SW480 (cell line): ENCODE measurements around the gene GALNT2.

Experiments
- DNase-seq: peaks from one replicate; pipeline ENCODE4 v3.0.0-alpha.2; 2016; ENCODE audit warnings: low spot score

GALNT2 gene

DNA sequence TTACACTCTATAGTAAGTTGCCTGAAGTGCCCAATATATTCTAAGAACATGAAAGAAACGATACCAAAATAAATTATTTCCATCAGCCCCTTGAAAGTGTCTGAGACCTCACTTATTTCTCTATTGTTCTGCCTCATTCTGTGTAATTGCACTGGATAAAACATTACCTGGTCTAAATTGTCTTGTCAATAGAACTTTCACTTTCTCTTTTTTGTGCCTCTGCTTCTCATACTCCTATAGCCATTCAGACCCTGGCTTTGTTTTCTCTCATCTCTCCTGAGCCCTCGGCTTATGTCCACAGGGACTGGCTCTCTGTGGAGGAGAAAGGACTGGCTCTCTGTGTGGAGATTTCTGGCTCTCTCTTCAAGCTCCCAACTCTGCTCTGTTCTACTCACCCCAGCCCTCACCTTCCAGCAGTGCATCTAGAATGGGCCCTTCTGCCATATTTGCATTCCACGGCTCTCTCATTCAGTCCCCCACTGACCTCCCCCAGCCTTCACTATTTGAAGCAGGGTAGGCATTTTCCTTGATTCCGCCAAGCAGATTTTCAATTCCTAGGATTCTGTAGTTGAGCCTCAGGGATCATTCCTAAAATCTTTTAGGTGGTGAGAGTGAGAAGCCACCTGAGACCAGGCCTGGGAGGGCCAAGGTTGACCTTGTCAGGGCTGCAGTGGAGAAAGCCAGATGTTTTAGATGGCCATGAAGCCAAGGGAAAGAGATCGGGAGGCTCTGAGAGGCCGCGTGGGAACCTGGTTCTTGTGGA is 15.9 kb upstream of the GALNT2 start:
- DNase-seq: no peak

DNA sequence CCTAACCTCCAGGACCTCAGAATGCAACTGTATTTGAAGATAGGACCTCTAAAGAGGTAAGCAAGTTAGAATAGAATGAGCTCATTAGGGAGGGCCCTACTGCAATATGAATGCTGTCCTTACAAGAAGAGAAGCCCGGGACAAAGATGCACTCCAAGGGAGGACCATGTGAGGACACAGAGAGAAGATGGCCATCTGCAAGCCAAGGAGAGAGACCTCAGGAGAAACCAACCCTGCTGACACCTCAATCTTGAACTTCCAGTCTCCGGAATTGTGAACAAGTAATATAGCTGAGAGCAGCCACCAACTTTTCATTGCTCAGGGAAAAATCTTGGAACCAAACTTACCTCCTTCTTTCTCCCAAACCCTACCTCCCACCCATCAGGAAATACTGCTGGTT is 15.0 kb upstream of the GALNT2 start:
- no peak for DNase-seq

DNA sequence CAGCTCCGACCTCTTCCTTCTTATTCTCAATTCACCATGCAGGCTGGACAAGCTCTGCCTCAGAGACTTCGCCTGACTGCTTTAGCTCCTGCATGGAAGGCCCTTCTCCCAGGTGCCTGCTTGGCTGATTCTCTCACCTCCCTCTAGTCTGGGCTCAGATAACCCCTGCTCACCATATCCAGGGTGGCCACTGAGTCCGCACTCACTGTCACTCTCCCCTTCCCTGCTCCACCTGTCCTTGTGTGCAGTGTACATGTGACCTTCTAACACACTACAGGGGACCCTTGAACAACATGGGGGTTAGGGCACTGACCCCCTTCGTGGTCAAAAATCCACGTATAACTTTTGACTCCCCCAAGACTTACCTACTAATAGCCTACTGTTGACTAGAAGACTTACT is 14.4 kb upstream of the GALNT2 start:
- no peak for DNase-seq

DNA sequence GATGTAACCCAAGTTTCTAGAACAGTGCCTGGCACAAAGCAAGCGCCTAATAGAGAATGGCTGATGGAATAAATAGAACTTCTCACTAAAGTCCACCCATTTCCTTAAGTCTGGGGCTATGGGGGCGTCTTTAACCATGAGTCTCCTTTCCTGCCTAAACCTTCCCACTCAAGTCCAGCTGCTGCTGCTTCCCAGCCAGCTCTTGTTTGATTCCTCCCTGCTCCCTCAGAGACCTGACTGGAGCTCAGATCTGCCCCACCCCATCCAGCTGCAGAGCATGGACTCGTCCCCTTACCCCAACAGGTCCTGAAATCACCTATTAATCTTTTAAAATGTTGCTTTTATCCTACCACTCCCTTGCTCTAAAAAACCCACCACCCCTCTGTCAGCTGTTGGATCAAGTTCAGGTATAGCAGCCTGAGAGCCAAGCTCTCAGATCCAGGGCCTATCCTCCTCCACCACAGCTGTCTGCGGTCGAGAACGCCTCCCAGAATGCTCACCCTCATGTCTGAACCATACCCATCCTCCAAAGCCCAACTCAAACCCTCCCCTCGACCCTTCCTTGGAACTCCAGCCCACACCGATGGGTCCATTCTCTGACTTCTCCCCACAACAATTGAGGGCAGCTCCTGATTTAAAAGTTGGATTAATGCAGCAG is 12.8 kb upstream of the GALNT2 start:
- DNase-seq: no peak

DNA sequence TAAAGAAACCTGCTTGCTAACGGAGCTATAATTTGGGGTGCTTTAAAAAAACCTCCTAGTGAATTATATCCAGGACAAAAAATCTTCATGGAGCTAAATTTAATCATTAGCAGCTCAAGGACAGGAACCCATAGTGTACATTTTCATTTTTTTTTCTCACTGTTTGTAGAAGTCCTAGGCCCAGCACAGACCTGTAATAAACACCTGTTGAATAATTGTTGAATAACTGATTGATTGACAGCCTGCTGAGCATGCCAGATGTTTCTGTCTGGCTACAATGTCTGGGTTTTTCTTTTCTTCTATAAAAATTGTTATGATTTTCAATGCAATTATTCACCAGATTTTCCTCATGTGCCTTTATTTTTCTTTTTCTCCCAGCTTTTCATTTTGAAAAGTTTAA is 10.9 kb upstream of the GALNT2 start:
- DNase-seq: no peak

DNA sequence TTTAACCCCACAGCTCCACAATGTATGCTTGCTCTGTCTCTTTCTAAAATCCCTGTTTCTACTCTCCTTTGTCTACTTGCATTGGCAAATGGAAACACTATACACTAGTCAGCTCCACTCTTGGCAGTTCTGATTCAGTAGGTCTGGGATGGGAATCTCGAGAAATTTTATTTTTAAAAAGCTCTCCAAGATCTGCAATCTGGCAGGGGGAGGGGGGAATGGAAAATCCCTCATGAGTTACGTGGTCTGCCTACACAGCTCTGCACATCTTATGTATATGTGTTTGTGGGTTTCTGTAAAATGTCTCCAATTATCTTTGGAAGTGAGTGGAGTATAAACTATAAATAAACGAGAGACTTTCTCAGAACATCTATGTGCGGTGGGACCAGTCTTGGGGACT is 9.9 kb upstream of the GALNT2 start:
- DNase-seq: no peak

DNA sequence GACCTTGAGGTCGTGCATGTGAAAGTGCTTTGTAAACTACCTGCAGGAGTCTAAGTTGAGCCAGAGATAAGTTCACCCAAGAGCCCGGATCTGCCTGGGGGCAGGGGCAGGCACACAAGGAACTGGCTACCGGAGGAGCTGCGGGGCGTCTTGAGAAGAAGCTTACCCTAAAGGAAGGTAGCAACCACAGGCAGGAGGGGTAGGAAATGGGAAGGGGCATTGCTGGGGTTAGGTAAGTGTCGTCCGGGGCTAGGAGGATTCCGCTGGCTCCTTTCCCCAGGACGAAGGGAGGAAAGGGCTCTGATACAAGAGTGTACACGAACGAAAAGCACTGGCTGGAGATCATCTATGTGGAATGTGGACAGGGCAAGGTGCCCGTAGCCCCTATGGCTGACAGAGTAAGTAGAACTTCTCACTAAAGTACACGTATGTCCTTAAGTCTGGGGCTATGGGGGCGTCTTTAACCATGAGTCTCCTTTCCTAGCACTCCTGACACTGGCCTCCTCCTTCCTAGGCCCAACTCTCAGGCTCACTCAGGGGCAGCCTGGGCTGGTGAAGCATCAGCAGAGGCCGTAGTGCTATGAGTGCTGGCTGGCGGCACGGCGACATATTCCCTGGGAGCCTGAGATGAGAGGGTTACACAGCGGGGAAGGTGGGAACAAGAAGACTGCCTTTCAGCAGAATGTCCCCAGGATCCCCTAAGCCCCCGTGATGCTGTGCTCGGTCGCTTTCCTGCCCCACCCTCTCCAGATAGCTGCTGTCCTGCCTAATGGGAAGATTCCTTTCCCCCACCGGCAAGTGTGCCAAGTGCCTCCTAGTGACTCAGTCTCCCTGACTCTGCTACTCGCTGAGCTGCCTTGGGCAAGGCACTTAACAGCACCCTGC is 9.1 kb upstream of the GALNT2 start:
- DNase-seq: no peak

DNA sequence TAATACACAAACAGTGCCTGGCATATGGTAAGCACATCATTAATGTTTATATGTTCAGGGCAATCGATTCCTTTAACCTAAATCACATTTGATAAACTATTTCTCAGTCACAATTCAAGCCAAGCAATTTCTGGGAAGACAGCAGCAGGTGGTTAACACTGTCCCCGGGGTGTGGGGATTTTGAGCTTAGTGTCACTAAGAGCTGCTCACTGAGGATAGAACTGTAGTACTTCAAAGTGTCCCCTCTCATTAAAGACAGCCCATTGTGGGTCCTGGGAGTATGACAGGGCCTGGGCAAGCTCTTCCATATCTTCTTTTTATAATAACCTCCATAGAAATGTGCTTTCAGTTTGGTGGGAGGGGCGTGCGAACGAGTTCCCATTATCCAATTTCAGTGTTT is 8.4 kb upstream of the GALNT2 start:
- DNase-seq: no peak

DNA sequence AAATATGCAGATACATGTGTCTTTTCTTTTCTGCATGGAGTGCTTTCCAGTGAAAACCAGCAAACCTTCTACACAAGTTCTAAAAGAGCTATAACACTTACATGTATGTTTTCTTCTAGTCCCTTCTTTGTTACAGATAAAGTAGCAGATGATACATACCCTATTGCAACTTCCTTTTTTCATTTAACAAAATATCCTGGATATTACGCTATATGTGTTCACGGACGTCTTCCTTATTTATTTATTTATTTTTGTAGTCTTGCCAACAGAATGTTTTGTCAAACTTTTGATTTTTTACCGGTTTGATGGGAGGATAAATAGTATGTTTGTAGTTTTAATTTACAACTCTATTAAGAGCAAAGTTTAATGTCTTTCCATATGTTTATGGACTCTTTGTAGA is 5.2 kb upstream of the GALNT2 start:
- DNase-seq: no peak

DNA sequence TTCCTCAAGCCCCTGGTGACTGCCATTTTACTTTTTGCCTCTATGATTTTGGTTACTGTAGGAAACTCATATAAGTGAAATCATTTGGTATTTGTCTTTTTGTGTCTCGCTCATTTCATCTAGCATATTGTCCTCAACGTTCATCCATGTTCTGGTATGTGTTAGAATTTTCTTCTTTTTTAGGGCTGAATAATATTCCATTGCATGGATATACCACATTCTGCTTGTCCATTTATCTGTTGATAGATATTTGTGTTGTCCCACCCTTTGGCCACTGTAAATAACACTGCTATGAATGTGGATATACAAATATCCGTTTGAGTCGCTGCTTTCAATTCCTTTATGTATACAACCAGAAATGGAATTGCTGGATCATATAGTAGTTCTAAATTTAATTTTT is 4.5 kb upstream of the GALNT2 start:
- no peak for DNase-seq

DNA sequence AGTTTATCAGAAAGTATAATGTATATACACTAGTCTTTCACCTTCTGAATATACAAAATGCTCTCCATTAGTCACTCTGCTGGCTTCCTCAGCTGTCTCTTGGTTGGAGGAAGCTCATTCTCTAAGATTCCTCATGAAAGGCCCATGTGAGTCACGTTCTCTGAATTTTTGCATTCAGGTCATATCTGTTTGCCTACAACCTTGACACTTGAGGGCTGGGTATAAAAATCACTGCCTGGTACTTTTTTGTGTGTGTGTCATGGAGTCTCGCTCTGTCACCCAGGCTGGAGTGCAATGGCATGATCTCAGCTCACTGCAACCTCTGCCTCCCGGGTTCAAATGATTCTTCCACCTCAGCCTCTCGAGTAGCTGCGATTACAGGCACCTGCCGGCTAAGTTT is 2.8 kb upstream of the GALNT2 start:
- no peak for DNase-seq

DNA sequence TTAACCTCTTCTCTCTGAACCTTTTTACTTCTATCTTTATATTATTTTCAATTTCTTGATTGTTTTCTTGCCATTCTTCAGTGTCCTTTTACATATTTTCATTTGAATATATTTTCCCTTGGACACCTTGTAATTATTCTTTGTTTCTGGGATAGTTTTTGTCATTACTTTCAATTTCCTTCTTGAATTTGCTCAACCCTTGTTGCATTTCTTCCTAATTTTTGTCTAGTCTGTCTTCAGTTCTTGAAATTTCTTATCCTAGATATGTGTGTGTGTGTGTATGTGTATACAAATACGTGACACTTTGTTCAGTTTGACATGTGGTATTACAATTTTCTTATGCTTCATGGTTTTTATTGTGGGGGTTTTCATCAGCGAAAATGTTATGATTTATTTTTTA is 1.9 kb upstream of the GALNT2 start:
- no peak for DNase-seq

DNA sequence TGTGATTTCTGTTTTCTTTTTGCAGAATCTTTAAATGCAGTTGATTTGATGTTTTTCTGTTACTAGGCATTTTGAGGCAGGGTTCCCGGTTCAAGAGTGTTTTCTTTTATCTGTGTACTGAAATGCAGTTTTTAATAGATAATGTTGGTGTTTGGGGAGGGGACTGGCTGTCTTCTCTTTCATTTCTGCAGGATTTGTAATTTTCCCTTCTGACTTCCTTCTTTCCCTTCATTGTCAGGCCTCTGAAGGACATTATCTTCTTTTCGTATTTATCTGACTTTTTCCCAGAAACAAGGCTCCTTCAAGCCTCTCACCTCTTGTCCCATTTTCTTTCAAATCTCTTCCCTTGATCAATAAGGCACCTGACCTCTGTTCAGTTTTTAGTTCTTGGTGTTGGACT is 1.5 kb upstream of the GALNT2 start:
- no peak for DNase-seq

DNA sequence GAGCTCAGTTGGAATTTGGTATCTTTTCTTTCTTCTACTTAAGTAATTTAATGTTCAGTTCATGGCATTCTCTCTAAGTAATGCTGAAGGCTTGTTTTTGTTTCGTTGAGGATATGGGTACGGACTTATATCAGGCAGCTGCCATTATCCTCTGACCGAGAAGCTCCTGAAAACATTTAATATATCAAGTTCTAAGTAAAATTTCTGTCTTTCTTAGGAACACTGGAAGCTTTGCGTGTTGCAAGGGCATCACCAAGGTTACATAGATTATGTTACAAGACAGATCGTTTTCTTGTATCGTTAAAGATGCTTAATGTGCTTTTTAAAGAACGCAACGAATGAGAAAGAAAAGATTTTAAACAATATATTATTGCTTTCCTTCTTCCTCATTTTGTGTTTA is 1.0 kb upstream of the GALNT2 start:
- DNase-seq: no peak

DNA sequence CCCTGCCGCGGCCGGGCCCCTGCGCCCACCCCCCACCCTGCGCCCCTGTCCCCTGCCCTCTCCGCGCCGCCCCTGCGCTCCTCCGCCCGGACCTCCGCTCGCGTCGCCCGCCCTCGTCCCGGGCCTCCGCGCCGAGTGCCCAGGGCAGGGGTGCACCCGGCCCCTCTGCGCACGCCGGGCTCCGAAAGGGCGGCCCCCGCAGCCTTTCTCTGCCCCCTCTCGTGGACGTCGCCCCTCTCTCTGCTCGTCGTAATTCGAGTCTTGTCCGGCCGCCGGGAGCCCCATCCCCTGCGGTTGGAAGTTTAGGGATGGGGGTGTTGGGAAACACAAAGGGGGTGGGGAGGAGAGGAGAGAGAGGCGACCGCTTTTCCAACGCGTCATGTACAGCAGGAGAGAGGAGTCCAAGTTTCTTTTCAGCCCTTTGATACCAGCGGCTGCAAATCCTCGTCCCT is 407 bp downstream of the GALNT2 start:
- peak; percentile 59 for DNase-seq

DNA sequence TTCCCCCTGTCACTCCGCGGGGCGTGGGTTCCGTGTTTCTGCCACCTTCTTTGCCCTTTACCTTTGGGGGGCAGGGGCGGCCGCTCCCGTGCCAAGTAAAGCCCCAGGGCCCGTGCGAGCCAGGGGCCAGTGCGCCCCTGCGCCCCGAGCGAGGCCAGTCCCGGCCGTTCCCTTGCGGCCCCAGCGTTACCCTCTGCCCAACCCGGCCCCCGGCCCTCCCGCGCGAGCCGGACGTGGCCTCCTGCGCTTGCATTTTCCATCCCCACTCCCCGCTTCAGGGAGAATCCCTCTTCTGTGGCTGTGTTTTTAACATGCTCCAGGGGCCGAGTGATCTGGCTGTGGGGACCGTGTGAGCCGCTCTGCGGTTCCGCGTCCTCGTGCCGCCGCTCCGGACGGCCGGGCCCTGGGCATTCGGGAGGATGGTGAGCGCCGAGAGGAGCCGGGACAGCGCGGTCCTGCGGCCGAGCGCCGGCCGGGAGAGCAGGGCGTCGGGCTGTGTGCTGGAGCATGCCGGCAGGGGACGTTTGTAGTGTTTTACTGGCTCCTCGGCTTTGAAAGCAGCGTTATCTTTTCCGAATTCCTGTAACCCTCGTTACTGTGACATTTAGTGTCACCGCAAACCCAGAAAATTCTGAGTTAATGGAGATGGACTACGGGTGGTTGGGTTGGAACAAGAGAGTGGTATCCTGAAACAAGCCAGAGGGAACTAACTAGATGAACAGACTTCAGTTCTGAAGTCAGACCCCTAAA is 1.0 kb downstream of the GALNT2 start:
- peak; percentile 30 for DNase-seq

DNA sequence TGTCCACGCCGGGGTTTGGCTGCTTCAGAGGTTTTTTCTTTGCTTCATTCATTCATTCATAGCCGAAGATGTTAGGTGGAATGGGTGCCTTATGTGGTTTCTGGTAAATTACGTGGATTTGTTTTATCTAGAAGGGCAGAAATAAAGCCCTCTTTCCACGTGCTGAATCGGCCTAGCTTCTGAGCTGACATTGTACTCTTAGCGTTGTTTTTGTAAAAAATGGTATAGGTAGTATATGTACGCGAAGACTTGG is 1.5 kb downstream of the GALNT2 start:
- no peak for DNase-seq

DNA sequence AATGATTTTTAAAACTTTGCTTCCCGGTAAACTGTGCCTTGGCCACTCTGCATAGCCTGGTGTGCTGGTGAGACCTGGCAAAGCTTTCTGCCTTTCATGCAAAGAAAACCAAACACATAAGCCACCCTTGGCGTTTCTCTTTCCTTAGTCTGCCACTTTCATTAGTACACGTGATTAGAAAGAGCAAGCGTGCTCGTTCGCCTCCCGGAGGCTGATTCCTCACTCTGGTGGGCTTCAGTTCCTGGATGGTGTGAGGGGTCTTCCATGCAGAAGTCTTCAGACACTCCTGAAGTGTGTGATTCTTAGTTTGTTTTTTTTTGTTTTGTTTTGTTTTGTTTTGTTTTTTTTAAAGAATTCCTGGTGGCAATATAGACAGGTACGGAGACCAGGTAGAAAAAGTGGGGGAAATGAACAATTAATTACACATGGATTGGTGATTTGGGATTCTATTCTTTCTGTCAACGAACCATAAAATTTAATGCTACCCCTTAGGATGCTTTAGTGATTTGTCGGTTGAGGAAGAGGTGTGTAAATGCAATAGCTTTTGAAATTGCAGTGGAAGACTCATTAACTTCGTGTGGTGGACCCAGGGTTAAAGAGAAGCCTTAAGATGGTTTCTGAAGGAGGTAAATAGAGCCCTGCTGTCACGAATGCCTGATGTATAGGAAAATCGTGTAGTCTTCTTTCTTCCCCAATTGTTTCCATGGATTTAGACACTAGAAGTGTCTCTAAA is 2.1 kb downstream of the GALNT2 start:
- DNase-seq: peak; percentile 29

DNA sequence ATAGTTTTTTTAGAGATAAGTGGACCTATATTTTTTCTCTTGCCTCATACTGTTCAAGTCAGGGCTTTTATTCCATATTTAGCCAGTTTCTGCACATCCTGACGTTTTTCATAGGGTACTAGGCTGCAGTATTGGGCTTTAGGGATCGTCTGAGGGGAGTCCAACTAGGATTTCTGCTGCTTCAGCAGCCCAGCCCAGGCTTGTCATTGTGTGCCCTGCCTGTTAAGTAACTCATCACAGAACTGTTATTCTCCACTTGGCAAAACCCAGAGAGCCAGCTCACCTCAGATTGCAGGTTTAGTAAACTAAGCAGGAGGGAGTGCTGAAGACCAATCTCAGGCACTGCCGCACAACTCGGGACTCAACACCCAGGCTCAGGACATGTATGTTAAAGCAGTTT is 2.8 kb downstream of the GALNT2 start:
- DNase-seq: no peak

DNA sequence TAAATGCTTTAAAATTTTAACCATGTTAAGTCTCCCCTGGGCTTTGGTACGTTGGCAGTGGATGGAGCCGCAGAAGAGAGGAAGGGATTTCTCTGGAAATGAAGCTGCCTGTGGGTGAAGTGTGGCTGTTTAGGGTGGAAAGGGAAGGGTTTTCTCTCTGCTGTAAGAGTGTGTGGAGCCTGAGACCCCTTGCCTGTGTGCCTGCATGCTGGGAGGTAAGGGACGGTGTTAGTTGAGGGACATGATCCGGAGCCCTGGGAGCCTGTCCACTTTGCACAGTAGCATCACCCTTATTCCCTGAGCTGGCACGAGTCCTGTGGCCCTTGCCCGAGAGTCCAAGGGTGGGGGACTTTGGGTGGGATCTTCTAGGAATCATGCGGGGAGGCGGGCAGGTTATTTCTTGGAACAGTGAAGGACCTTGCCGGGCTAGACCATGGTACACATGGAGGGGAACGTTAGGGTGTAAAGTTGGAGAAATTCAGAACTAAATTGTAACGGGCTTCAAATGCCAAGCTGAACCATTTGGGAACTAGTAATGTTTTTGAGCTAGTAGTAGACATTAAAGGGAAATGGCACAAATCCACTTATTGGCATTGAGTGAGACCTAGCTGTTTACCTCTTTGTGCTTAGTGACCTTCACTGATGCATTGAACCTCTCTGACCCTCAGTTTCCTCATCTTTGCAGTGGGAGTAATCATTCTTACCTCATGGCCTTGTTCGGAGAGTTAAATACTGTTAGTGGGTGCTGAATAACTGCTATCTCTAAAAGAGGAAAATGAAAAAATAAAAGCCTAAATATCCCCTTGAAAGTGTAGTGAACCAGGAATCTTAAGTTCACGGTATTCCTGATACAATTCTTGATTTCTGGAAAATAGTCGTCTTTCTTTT is 3.5 kb downstream of the GALNT2 start:
- DNase-seq: no peak

DNA sequence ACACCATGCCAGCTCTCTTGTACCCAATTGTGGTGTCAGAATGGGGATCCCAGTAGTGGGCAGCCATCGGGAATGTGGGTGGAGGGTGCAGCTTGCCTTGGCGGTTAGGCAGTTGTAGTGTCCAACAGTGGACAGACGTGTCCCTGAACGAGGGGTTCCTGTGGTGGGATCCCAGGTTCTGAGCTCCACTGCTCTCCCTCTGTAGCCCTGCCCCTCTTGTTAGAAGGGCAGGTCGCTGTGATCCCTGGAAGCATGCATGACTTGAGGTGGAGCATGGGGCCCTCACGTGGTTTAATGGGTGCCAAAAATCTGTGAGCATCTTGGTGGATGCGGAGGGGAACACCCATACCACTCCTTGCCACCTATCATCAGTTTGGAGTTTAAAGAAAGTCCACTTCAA is 4.3 kb downstream of the GALNT2 start:
- no peak for DNase-seq
